ENCODE measurements around the gene MEGF11. TPM values are rescaled to one million over a fixed set of nuclear protein-coding genes. Genes with fewer than 3 reads are reported as not detected.

The MEGF11 gene
- polyA plus RNA-seq, 3 donors: not detected

DNA sequence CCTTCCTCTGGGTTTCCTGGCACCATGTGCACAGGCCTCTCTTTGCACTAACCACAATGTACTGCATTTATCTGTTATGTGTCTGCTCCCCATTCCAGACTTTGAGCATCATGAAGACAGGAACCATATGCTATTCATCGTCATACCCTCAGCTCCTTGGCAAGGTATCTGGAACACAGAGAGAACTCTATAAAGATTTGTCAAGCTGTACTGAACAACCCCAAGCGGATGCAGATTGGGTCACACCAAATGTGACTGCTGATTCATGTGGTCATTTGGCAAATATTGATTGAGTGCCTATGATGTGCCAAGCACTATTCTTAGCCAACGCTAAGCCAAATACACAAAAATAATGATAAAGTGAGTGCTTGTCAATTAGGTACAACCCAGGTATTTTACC is 7.5 kb upstream of the MEGF11 start:
- Histone ChIP-seq H4K20me1 (ENCODE audit: insufficient read depth, low read length) (no peaks in the 10 kb centered on the region), H3K9ac (ENCODE audit: insufficient read depth, low read length, poor library complexity, severe bottlenecking) (no peak overlapping the region), H3K9me3 (replicated peaks in 1 of 2; ENCODE audit: control insufficient read depth in 1 of 2, insufficient read depth in 1 of 2, low read length in 2 of 2) (peaks cover 0 to 4% of the 10 kb centered on the region in 2 donors), H3K27me3 (ENCODE audit: control insufficient read depth in 2 of 2, insufficient read depth in 2 of 2, low read length in 2 of 2) (peaks cover 24 to 42% of the 10 kb centered on the region in 2 donors), H2AFZ (ENCODE audit: insufficient read depth, low read depth, low read length, poor library complexity, severe bottlenecking) (no peak overlapping the region), H3K4me3 (replicated peaks in 1 of 3; ENCODE audit: low read depth in 2 of 3, low read length in 3 of 3) (no peak overlapping the region), H3K79me2 (ENCODE audit: insufficient read depth, low read length) (no peaks in the 10 kb centered on the region), H3K4me2 (replicated peaks; ENCODE audit: extremely low read depth, low read length, poor library complexity, severe bottlenecking) (no peak overlapping the region), H3K4me1 (ENCODE audit: control insufficient read depth in 1 of 2, insufficient read depth in 2 of 2, low read length in 2 of 2) (no peaks in the 10 kb centered on the region), H3K36me3 (replicated peaks in 1 of 2; ENCODE audit: control insufficient read depth in 1 of 2, insufficient read depth in 2 of 2, low read length in 2 of 2) (no peaks in the 10 kb centered on the region), H3K27ac (ENCODE audit: low read depth in 1 of 2, low read length in 2 of 2) (no peak overlapping the region)
- no peak for DNase-seq
- no peak for TF ChIP-seq CTCF (IDR thresholded peaks at IDR 0.05)
- Mint-ChIP-seq H3K4me1 (no peaks in the 10 kb centered on the region), H3K27ac (no peak overlapping the region), H3K9me3 (peaks cover 3 to 12% (median 8%) of the 10 kb centered on the region in 7 donors), H3K27me3 (ENCODE audit: low read depth in 3 of 3) (peaks cover 28 to 41% (median 39%) of the 10 kb centered on the region in 3 donors), H3K4me3 (no peak overlapping the region), H3K36me3 (peaks cover 0 to 4% of the 10 kb centered on the region in 2 donors)
- no CpG with 5 or more reads among the region's 3 CpGs for WGBS (ENCODE audit: insufficient coverage)
- intact Hi-C loops (cut with micrococcal nuclease): no loop called here

DNA sequence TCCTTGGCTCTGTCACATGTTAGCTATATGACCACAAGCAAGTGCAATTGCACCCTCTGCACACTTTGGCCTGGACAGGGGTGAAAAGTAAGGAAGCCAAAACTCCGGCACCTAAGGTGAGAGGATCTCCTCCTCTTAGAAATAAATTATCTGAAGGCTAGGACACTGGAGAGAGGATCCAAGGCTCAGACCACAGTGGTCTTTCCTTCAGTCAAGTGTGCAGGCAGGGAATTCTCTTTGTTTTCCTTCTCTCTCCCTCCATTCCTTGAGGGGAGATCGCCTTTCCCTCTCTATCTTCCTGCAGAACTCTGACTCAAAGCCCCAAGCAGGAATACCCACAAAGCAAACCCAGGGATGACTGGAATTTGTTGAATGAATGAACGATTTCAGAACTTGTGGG is 3.1 kb upstream of the MEGF11 start:
- Histone ChIP-seq H3K79me2 (ENCODE audit: insufficient read depth, low read length) (no peaks in the 10 kb centered on the region), H3K4me3 (replicated peaks in 1 of 3; ENCODE audit: low read depth in 2 of 3, low read length in 3 of 3) (no peak overlapping the region), H3K27ac (ENCODE audit: low read depth in 1 of 2, low read length in 2 of 2) (no peak overlapping the region), H4K20me1 (ENCODE audit: insufficient read depth, low read length) (no peaks in the 10 kb centered on the region), H3K9me3 (replicated peaks in 1 of 2; ENCODE audit: control insufficient read depth in 1 of 2, insufficient read depth in 1 of 2, low read length in 2 of 2) (peaks cover 0 to 31% of the 10 kb centered on the region in 2 donors), H3K36me3 (replicated peaks in 1 of 2; ENCODE audit: control insufficient read depth in 1 of 2, insufficient read depth in 2 of 2, low read length in 2 of 2) (no peaks in the 10 kb centered on the region), H3K27me3 (ENCODE audit: control insufficient read depth in 2 of 2, insufficient read depth in 2 of 2, low read length in 2 of 2) (peaks cover 63 to 78% of the 10 kb centered on the region in 2 donors), H3K4me1 (ENCODE audit: control insufficient read depth in 1 of 2, insufficient read depth in 2 of 2, low read length in 2 of 2) (peaks cover 21 to 29% of the 10 kb centered on the region in 2 donors), H3K4me2 (replicated peaks; ENCODE audit: extremely low read depth, low read length, poor library complexity, severe bottlenecking) (no peak overlapping the region), H2AFZ (ENCODE audit: insufficient read depth, low read depth, low read length, poor library complexity, severe bottlenecking) (no peak overlapping the region), H3K9ac (ENCODE audit: insufficient read depth, low read length, poor library complexity, severe bottlenecking) (no peak overlapping the region)
- peaks cover 23% of the 10 kb centered on the region for H3K4me1 Mint-ChIP-seq
- no peak for DNase-seq
- H3K4me3 Mint-ChIP-seq: peak overlapping the region in 1 of 2 donors; percentile 76
- peak overlapping the region in 1 of 7 donors; percentile 42 for H3K27ac Mint-ChIP-seq
- WGBS (ENCODE audit: insufficient coverage): no CpG with 5 or more reads among the region's 3 CpGs
- peaks cover 0 to 17% (median 7%) of the 10 kb centered on the region in 7 donors for H3K9me3 Mint-ChIP-seq
- intact Hi-C loops (cut with micrococcal nuclease): no loop called here
- H3K36me3 Mint-ChIP-seq: peaks cover 6 to 7% of the 10 kb centered on the region in 2 donors
- H3K27me3 Mint-ChIP-seq (ENCODE audit: low read depth in 3 of 3): peaks cover 56 to 72% (median 66%) of the 10 kb centered on the region in 3 donors
- no peak for TF ChIP-seq CTCF (IDR thresholded peaks at IDR 0.05)
